HepG2 (cell line): Measurements from ENCODE around the gene BCL11B. TPM values are rescaled to one million over a fixed set of nuclear protein-coding genes. Genes with fewer than 3 reads are reported as not detected.

Source experiments
- ATAC-seq: fragments of 200-7000 bp; cut with Tn5 transposase; 3 replicates; pipeline ENCODE4 v1.9.1; 2020; ENCODE audit warnings: mild to moderate bottlenecking, moderate library complexity
- BruUV-seq: library from RNA; stranded (reverse); fragments of 400-500 nt; replicated peaks from 2 replicates; lab custom pipeline; 2021; lab: Mats Ljungman, UMichigan
- CTCF ChIA-PET: fragments of 300-600 bp; formaldehyde crosslinking; extraction: SDS; loops from one replicate; lab custom pipeline; 2021; ENCODE audit warnings: low total read pairs, inconsistent platforms, low intra/inter-chr PET ratio; lab: Yijun Ruan, JAX
- POLR2A ChIA-PET: fragments of 350-600 bp; sonication (Branson Sonifier 250); formaldehyde crosslinking; loops from one replicate; lab custom pipeline; 2020; ENCODE audit warnings: antibody characterized with exemption, inconsistent platforms; lab: Yijun Ruan, JAX
- DNase-seq: peaks from one replicate; pipeline ENCODE4 v3.0.0-alpha.2; 2015; ENCODE audit warnings: low spot score
- FAIRE-seq: peaks from 3 replicates; lab custom pipeline; 2011; peaks lifted over from hg19 to GRCh38; lab: Jason Lieb, UNC
- H2AFZ ChIP-seq: one replicate; pipeline ENCODE4 v1.6.1; 2011; ENCODE audit warnings: low read length, inconsistent platforms
- H3K27ac ChIP-seq: fragments of 300-600 bp; 3 replicates; pipeline ENCODE4 v1.8.0; 2011; ENCODE audit warnings: mixed run types, mild to moderate bottlenecking, mixed read lengths, low read length, inconsistent platforms; ENCODE audit not compliant: insufficient read depth; ENCODE audit errors: extremely low read length
- H3K27me3 ChIP-seq, 2 experiments: fragments of 200-600 bp in 1 of 2; 2 replicates in 1 of 2; 3 replicates in 1 of 2; pipeline versions ENCODE4 v1.6.0 to v1.8.0; 2011; ENCODE audit warnings: low read length in 2 of 2, mild to moderate bottlenecking in 2 of 2, moderate library complexity in 2 of 2, inconsistent platforms in 1 of 2; ENCODE audit not compliant: insufficient read depth in 2 of 2, control insufficient read depth in 1 of 2
- H3K36me3 ChIP-seq, 2 experiments: fragments of 200-600 bp in 1 of 2; replicated peaks in 1 of 2; 2 replicates in 1 of 2; 3 replicates in 1 of 2; pipeline versions ENCODE4 v1.5.1 to v1.8.0; 2011; ENCODE audit warnings: low read length in 2 of 2, inconsistent platforms in 1 of 2; ENCODE audit not compliant: insufficient read depth in 2 of 2, control insufficient read depth in 1 of 2
- H3K4me1 ChIP-seq: 2 replicates; pipeline ENCODE4 v1.5.1; 2012; ENCODE audit warnings: low read length, inconsistent platforms; ENCODE audit not compliant: insufficient read depth
- H3K4me2 ChIP-seq: 2 replicates; pipeline ENCODE4 v1.6.0; 2011; ENCODE audit warnings: low read depth, low read length, inconsistent platforms
- H3K4me3 ChIP-seq, 3 experiments: fragments of 200-600 bp in 1 of 3; sonication (generic), shearing (Covaris generic) in 1 of 3; replicated peaks in 1 of 3; 2 replicates each; pipeline ENCODE4 v1.5.1; 2011 to 2016; ENCODE audit warnings: low read length in 3 of 3, inconsistent platforms in 2 of 3, low read depth in 2 of 3, mild to moderate bottlenecking in 2 of 3, control low read depth in 1 of 3, mixed read lengths in 1 of 3; ENCODE audit not compliant: insufficient read depth in 1 of 3
- H3K79me2 ChIP-seq: one replicate; pipeline ENCODE4 v1.6.1; 2011; ENCODE audit warnings: low read length, inconsistent platforms; ENCODE audit not compliant: insufficient read depth
- H3K9ac ChIP-seq: 2 replicates; pipeline ENCODE4 v1.6.0; 2011; ENCODE audit warnings: mild to moderate bottlenecking, low read depth, low read length, inconsistent platforms; ENCODE audit not compliant: insufficient read depth
- H3K9me3 ChIP-seq: 2 replicates; pipeline ENCODE4 v1.5.1; 2012; ENCODE audit warnings: mild to moderate bottlenecking, low read length
- H4K20me1 ChIP-seq: 2 replicates; pipeline ENCODE4 v1.6.0; 2011; ENCODE audit warnings: inconsistent platforms, mild to moderate bottlenecking, low read length, moderate library complexity; ENCODE audit not compliant: insufficient read depth
- CC2D1A ChIP-seq: sonication (generic); formaldehyde crosslinking; IDR thresholded peaks from 2 replicates; pipeline ENCODE4 v1.8.1; 2023; ENCODE audit warnings: mild to moderate bottlenecking, missing genetic modification reagents
- CENPT ChIP-seq: sonication (generic); formaldehyde crosslinking; IDR thresholded peaks from 2 replicates; pipeline ENCODE4 v1.8.0; 2022; ENCODE audit warnings: low read depth, mild to moderate bottlenecking, moderate library complexity, missing genetic modification reagents
- GRHL1 ChIP-seq: sonication (generic); formaldehyde crosslinking; conservative IDR thresholded peaks from 2 replicates; pipeline ENCODE4 v1.8.0; 2022; ENCODE audit warnings: missing genetic modification reagents
- HES4 ChIP-seq: sonication (generic); formaldehyde crosslinking; IDR thresholded peaks from 2 replicates; pipeline ENCODE4 v1.9.0; 2021; ENCODE audit warnings: mild to moderate bottlenecking, missing genetic modification reagents, borderline replicate concordance
- HNRNPLL ChIP-seq: fragments of 200-400 bp; formaldehyde crosslinking; IDR thresholded peaks from 2 replicates; pipeline ENCODE4 v1.6.1; 2017; ENCODE audit warnings: mild to moderate bottlenecking, low read depth, low read length; ENCODE audit not compliant: poor library complexity, severe bottlenecking
- MNT ChIP-seq: fragments of 450-650 bp; IDR thresholded peaks from 2 replicates; pipeline ENCODE4 v1.6.1; 2016
- POLR2A ChIP-seq, 2 experiments: IDR thresholded peaks; 2 replicates each; pipeline ENCODE4 v1.6.1; 2011; ENCODE audit warnings: low read depth in 2 of 2, low read length in 2 of 2, mild to moderate bottlenecking in 1 of 2, moderate library complexity in 1 of 2; ENCODE audit not compliant: insufficient read depth in 1 of 2
- POLR2AphosphoS2 ChIP-seq: IDR thresholded peaks from 2 replicates; pipeline ENCODE4 v1.6.1; 2011; ENCODE audit warnings: low read depth, low read length, improper control_type of control experiment
- POLR2AphosphoS5 ChIP-seq: IDR thresholded peaks from 2 replicates; pipeline ENCODE4 v1.6.1; 2012; ENCODE audit warnings: low read depth, low read length
- RAD51 ChIP-seq: fragments of 450-650 bp; IDR thresholded peaks from 2 replicates; pipeline ENCODE4 v1.6.1; 2016; ENCODE audit warnings: borderline replicate concordance
- RNF219 ChIP-seq: sonication (generic); formaldehyde crosslinking; IDR thresholded peaks from 2 replicates; pipeline ENCODE4 v1.5.0; 2020; ENCODE audit warnings: mild to moderate bottlenecking, missing genetic modification reagents
- ZBTB34 ChIP-seq: sonication (generic); formaldehyde crosslinking; IDR thresholded peaks from 2 replicates; pipeline ENCODE4 v1.8.0; 2022; ENCODE audit warnings: mild to moderate bottlenecking, missing genetic modification reagents
- ZC3H13 ChIP-seq: sonication (generic); formaldehyde crosslinking; IDR thresholded peaks from 2 replicates; pipeline ENCODE4 v1.8.1; 2023; ENCODE audit warnings: mild to moderate bottlenecking, missing genetic modification reagents, moderate library complexity
- ZFP90 ChIP-seq: sonication (generic); formaldehyde crosslinking; IDR thresholded peaks from 2 replicates; pipeline ENCODE4 v1.8.0; 2022; ENCODE audit warnings: missing genetic modification reagents, mild to moderate bottlenecking, inconsistent platforms, borderline replicate concordance
- ZNF264 ChIP-seq: sonication (generic); formaldehyde crosslinking; IDR thresholded peaks from 2 replicates; pipeline ENCODE4 v1.4.0; 2020; ENCODE audit warnings: missing genetic modification reagents
- ZNF580 ChIP-seq: IDR thresholded peaks from 2 replicates; pipeline ENCODE4 v1.6.1; 2016; ENCODE audit warnings: low read depth, borderline replicate concordance
- WGBS: methylation state at CpG from one replicate; pipeline ENCODE4 v1.1.6; 2017; ENCODE audit warnings: low lambda C conversion rate; 5-methylcytosine and 5-hydroxymethylcytosine counted together
- in situ Hi-C: cut with HindIII; loops from 2 replicates; pipeline ENCODE4 v1.10.0; 2017; ENCODE audit warnings: low pct_unique_long_range_greater_than_20kb; ENCODE audit not compliant: extremely low pct_ligation_motif_present
- intact Hi-C: fragments of 100-400 bp; cut with micrococcal nuclease; formaldehyde crosslinking; loops from one replicate; pipeline ENCODE4 v1.10.0; 2022; ENCODE audit not compliant: unreplicated experiment
- polyA plus RNA-seq, 8 experiments: library from polyadenylated mRNA; depleted of rRNA in 3 of 8; stranded (reverse) in 7 of 8; unstranded in 1 of 8; fragments of >200 nt; fragmentation: Illumina TruSeq in 4 of 8; extraction: Trizol in 4 of 8; gene quantifications; 2 replicates each; pipeline versions ENCODE4 v1.2.1 to v1.2.3, GENCODE V29; 2011 to 2016; ENCODE audit warnings: low read depth in 4 of 8, missing spikeins in 1 of 8, mixed read lengths in 1 of 8; ENCODE audit not compliant: insufficient read depth in 1 of 8
- total RNA-seq, 5 experiments: library from RNA; depleted of rRNA; stranded (reverse); fragments of >200 nt; fragmentation: Illumina TruSeq; extraction: Trizol; gene quantifications; 2 replicates each; pipeline ENCODE4 v1.2.3, GENCODE V29; 2016; ENCODE audit warnings: low read depth in 1 of 5

BCL11B gene
- total and polyA plus RNA-seq, 2 of the 13 experiments (the other 11 are each of a cell fraction or from before 2014, with no cell fraction given), result not detected

- FAIRE-seq, result no peak
- no TSS peak for BruUV-seq
- 0 out of 3 replicates have a peak, but pooled peaks have one; percentile 4 for ATAC-seq
- Histone ChIP-seq H2AFZ (no peak overlapping the region), H3K27ac (no peak overlapping the region), H3K27me3 (no peaks in the 10 kb centered on the region), H3K9ac (0 out of 2 replicates have a peak overlapping the region, but pooled peaks have one; percentile 2), H3K36me3 (no peaks in the 10 kb centered on the region), H3K79me2 (no peaks in the 10 kb centered on the region), H3K4me3 (no peak overlapping the region), H3K4me2 (peak overlapping the region; percentile 81), H4K20me1 (no peaks in the 10 kb centered on the region), H3K4me1 (peaks cover 68% of the 10 kb centered on the region), H3K9me3 (no peaks in the 10 kb centered on the region)
- ChIA-PET CTCF (no interaction called here), POLR2A (no interaction called here)
- 90% methylated on average over 16 of the region's 16 CpGs for WGBS
- intact Hi-C loops (loop anchor here (5.0 kb wide), 1 partner anchor 61 kb away; no protein-coding TSS in a partner anchor), in situ Hi-C loops (no loop called here)
- no peak for DNase-seq
- TF ChIP-seq RAD51 (no peak), POLR2AphosphoS5 (0 out of 2 replicates have a peak, but pooled peaks have one; percentile 34), ZNF264 (no peak), HES4 (no peak), ZBTB34 (CRISPR knock-in tag) (no peak), POLR2AphosphoS2 (no peak), CENPT (CRISPR knock-in tag) (no peak), GRHL1 (no peak), ZC3H13 (CRISPR knock-in tag) (no peak), RNF219 (CRISPR knock-in tag) (no peak), HNRNPLL (peak; percentile 75), MNT (peak; percentile 77), ZFP90 (CRISPR knock-in tag) (no peak), ZNF580 (CRISPR knock-in tag) (no peak), POLR2A (IDR thresholded peaks at IDR 0.05; ENCODE audit: insufficient read depth in 1 of 2, low read depth in 2 of 2, low read length in 2 of 2) (peak; percentile 71 to 74; a peak in 2 of 4 replicates), CC2D1A (CRISPR knock-in tag) (no peak)
Measured at GRCh38 chr14:99321236-99321925, 49.4 kb upstream of the BCL11B start.
